Pons (tissue), 1 donor: ENCODE results near the gene EGLN1.

ENCODE experiments used
- DNase-seq: peaks from one replicate; pipeline ENCODE4 v3.0.0-alpha.2; 2016; ENCODE audit warnings: low spot score

EGLN1 gene

GRCh38 chr1:231396643-231397042 lies 25.4 kb downstream of the EGLN1 start:
- DNase-seq: no peak

DNA sequence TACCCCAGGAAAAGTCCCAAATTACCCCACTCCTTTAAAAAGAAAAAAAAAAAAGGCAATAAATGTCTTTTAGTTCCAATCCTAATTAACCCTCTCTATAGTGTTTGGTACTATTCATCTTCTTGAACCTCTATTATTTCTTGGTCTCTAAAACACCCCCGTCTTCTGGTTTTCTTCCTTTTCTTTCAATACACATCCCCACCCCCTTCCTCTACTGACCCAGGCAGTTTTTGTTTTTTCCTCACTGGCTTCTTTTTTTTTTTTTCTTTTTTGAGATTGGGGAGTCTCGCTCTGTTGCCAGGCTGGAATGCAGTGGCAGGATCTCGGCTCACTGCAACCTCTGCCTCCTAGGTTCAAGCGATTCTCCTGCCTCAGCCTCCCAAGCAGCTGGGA lies 26.1 kb downstream of the EGLN1 start:
- no peak for DNase-seq

DNA sequence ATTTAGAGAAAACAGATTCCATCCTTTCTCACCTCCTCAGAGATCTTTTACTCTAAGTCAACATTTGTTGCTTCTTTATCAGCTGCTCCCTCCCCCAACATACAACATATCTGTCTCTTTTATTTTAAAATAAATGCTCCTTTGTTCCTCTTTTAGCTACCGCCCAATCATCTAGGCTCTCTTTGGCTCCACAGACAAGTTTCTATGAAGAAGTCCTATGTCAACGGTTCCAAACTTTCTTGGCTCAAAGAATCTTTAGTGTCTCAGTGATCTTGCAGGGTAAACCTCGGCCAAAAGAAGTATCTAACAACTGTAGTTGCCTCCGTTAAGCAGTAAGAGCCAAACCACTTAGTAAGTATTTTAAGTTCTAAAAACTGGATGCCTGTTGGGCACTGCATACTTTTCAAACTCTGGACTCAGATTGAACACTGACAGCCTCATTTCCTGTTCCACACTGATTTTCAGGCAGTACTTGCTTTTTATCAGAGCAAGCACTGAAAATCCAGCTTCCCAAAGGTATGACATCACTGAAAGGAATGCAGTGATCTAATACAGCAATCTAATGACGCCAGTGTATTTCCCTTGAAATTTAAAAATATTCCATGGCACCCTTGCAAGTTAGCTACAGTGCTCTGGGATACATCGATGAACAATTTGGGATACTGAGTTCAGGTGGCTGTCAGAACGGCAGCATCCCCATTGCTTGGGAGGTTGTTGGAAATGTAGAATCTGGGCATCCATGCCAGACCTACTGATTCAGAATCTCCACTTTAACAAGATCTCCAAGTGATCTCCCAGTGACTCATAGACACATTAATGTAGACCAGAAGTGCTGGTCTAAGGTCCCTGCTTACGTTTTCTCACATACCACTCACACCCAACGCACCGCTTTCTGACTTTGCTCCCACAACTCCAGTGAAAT lies 26.8 kb downstream of the EGLN1 start:
- peak; percentile 59 for DNase-seq

GRCh38 chr1:231393668-231394067 lies 28.4 kb downstream of the EGLN1 start:
- no peak for DNase-seq

GRCh38 chr1:231392389-231393131 lies 29.5 kb downstream of the EGLN1 start:
- DNase-seq: no peak

GRCh38 chr1:231390071-231390470 lies 32.0 kb downstream of the EGLN1 start:
- DNase-seq: no peak

- no peak for DNase-seq
Observed at GRCh38 chr1:231387770-231388669, 34.1 kb downstream of the EGLN1 start.

- no peak for DNase-seq
Observed at GRCh38 chr1:231386466-231386865, 35.6 kb downstream of the EGLN1 start.

GRCh38 chr1:231385416-231385748 lies 36.7 kb downstream of the EGLN1 start:
- DNase-seq: no peak

DNA sequence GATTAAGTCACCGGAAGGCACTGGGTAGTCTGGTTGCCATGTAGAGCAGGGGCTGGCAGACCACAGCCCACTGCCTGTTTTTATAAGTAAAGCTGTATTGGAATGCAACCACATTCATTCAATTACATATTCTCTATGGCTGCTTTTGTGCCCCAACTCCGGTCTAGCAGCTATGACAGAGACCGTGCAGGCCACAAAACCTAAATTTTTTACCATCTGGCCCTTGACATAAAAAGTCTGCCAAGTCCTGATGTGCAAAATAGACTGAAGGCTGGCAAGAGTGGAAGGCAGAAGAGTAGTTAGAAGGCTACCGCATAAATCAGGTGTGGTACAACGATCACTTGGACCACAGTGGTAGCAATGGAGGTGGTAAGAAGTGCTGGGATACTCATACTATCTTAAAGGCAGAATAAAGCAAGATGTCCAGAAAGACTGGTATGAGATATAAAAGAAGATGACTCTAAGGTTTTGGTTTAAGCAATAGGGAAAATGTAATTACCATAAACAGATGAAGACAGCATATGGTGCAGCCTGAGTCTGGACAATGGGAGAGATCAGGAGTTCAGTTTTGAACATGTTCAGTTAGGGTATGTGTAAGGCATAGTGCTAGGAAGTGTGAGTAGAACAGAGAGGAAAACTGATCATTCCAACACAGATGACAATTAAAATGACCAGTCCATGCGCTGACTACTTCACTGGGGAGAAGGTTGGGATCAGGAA lies 37.2 kb downstream of the EGLN1 start:
- DNase-seq: no peak

DNA sequence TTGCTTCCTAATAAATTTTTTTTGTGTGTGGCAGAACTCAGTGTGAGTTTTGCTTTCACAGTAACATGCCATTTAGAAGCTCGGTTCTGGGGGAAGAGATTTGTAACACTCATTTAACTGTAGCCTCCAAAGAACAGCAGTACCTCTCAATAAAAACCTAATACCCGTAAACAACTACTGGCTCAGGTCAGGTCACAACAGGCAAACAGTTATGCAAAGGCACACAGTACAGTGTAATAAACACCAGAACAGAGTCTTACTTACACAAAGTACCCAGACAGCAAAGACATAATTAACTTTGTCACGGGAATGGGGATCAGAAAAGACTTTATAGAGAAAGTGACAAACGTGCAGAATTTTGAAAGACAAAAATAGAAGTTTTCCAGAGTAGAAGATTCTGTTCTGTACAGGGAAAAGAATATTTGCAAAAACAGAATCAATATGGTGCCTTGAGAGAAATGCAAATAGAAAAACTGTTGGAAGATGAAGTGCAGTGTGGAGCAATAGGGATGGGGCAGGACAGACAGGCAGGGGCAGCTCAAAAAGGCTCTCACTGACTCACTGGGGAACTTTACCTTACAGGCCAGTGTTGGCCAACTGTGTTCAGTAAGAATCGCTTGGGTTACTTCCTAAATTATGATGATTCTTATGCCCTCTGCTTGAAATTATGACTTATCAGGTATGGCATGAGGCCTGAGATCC lies 38.8 kb downstream of the EGLN1 start:
- no peak for DNase-seq

- DNase-seq: no peak
Observed at GRCh38 chr1:231382426-231382825, 39.7 kb downstream of the EGLN1 start.

DNA sequence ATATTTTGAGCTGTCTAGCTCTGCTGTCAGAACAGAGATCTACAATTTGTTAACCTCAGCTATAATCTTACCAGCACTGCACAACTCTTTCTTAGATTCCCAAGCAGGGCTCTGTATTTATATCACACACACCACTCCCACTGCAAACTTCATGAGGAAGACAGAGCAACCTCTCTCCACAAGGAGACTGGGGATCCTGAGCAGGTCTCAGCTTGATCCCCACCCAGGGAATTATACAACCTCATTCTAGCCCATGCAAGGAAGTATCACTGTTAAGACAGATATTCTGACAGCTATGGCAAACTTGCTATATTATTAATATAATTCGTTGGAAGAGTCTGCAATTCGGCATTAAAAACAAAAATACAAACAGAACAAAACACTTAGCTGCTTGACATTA lies 40.4 kb downstream of the EGLN1 start:
- no peak for DNase-seq

DNA sequence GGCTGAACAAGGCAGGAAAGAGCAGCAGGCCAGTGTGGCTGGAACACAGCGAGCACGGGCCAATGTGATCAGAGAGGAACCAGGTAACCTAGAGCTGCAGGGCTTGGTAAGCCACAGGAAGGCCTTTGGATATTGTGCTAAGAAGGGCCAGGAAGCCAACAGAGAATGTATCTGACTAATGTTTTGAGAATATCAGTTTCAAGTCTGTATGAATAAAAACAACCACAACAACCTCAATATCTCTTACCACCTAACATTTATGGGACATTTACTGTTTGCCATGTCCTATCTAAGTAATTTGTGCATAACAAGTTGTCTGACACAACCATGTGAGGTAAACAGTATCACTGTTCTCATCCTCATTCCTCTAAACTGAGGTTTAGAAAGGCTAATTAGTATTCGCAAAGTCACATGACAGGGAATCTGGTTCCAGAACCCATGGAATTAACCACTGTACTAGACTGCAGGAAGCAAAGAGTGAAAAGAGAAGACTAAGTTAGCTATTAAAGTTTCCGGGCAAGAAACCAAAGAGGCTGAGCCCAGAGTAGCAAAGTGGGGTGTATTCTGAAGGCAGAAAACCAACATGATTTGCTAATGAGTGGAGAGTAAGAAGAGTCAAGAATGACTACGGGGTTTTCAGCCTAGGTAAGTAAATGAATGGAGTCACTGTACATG lies 45.1 kb downstream of the EGLN1 start:
- DNase-seq: no peak

DNA sequence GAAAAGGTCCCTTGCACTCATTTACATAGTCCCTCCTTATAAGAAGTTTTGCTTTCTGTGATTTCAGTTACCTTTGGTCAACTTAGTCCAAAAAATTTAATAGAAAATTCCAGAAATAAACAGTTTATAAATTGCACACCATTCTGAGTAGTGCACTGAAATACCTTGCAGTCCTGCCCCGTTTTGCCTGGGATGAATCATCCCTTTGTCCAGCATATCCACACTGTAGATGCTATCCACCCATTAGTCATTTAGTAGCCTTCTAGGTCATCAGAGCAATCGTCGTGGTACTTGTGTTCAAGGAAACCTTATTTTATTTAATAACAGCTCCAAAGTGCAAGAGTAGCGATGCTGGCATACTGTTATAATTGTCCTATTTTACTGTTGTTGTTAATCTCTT lies 46.0 kb downstream of the EGLN1 start:
- no peak for DNase-seq

DNA sequence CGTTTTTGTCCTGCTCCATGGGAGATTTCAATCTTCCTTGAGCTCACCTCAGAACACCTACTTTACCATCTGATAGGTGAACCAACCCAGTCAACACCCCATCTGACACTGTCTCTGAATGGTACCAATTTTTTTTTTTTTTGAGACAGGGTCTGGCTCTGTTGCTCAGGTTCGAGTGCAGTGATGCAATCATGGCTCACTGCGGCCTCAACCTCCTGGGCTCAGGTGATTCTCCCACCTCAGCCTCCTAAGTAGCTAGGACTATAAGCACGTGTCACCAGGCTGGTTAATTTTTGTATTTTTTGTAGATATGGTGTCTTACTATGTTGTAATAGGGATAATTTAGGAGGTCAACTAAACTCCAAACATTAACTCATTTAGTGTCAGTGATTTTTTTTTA lies 47.7 kb downstream of the EGLN1 start:
- no peak for DNase-seq

DNA sequence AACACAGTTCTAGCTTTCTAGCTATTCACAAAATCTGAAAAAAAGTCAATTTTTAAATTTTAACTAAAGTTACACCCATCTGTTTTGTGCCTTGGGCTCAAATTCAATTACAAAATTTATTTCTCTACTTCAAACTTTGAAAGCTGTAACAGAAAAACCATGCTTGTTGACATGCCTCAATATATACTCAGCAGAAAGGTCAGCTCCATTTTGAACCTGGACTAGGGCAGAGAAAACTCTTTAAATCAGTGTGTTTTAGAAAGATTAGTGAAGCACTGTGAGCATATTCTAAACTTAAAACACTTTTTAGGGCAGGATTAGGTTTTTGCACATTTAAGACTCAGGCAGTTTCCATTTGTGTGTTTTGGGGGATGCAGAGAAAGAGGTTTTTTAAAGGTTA lies 49.6 kb downstream of the EGLN1 start:
- no peak for DNase-seq

DNA sequence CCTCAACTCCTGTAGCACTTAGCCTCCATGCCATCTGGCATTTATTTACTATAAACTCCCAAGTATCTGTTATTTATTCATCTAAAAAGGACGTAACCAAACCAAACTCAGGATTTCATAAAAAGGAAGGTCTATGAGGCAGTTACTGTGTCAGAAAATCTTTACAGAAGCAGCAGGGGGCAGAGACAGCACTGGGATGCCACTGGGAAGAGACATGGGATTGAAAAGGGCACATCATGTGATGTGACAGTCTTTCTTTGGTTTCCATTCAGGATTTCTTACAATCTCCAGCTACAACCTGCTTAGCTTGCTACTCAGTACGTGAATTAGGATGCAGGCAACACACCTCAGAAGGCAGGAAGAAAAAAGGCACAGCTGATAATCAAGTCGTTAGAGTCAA lies 52.8 kb downstream of the EGLN1 start:
- DNase-seq: peak; percentile 78

DNA sequence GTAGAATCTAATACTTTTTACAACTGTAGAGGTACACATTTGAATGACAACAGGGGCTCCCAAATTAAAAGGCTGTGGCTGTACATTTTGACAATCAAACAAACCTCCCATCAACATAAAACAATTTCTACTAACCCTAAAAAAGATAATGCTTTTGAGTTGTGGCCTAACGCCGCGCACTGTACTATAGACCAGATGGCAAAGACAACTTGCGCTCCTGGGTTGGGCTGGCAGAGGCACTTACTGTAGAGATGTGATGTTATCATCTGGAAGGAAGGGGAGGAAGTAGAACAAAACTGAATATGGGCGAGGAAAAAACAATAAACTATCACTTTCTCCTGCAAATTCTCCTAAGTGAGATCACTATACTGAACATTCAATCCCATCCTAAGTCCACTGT lies 57.9 kb downstream of the EGLN1 start:
- DNase-seq: no peak

DNA sequence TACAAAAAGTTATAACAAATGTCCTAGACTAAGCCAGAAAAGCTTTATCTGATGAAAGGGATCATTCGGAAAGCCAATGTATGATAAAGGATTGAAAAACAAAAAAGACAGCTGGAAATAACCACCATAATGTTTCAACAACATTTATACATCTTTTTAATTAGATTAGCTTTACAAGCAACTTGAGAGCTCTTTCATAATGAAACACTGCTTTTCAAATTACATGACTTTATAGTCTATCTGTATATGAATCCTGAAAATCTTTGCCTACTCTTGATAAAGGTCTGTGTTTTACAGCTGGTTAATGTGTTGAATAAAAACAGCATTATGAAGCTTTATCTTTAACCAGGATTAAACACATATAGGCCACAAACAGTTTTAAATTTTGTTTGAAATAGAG lies 58.5 kb downstream of the EGLN1 start:
- no peak for DNase-seq

GRCh38 chr1:231362325-231362724 lies 59.8 kb downstream of the EGLN1 start:
- no peak for DNase-seq
